Measurements from ENCODE around the gene PSORS1C2.

DNA sequence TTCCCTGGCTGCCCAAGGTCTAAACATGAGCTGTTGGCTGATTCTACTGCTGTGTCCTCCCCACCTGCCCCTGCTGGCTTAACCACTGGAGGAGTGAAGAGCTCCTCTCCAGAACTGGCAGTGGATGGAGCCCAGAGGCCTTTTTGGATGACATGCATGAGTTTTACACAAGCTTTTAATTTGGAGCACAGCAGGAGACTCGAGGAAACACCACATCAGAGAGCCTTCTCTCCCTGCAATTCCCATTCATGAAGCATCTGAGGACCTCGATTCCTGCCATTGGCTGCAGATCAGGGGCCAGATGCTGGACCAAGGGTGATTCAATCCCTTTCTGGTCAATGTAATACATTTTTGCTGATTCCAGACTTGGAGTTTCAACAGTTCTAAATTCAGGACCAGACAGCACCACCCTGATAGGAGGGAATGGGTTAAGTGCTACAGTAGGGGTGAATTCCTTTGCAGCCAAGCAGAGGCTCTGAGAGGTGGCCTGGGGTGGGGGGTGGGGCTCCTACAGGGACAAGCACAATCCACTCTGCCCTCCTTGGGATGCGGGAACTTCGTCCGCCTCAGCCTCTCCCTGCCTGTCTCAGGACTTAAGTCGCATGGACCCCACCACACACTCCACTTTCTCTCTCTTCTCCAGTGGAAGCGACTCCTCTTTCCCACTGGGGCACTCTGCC, 24.9 kb downstream of the PSORS1C2 start:
- TF ChIP-seq, protein P1, sequence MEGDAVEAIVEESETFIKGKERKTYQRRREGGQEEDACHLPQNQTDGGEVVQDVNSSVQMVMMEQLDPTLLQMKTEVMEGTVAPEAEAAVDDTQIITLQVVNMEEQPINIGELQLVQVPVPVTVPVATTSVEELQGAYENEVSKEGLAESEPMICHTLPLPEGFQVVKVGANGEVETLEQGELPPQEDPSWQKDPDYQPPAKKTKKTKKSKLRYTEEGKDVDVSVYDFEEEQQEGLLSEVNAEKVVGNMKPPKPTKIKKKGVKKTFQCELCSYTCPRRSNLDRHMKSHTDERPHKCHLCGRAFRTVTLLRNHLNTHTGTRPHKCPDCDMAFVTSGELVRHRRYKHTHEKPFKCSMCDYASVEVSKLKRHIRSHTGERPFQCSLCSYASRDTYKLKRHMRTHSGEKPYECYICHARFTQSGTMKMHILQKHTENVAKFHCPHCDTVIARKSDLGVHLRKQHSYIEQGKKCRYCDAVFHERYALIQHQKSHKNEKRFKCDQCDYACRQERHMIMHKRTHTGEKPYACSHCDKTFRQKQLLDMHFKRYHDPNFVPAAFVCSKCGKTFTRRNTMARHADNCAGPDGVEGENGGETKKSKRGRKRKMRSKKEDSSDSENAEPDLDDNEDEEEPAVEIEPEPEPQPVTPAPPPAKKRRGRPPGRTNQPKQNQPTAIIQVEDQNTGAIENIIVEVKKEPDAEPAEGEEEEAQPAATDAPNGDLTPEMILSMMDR (IDR thresholded peaks at IDR 0.05): no peak
- TF ChIP-seq POLR2A (IDR thresholded peaks at IDR 0.05): no peak

Measured in body of pancreas (tissue), 4 donors.